ENCODE results near the gene ANKRD55. TPM values are rescaled to one million over a fixed set of nuclear protein-coding genes. Genes with fewer than 3 reads are reported as not detected.

Gene ANKRD55
- total and polyA plus RNA-seq, 9 of the 15 experiments (the other 6 are each of a cell fraction or from before 2014, with no cell fraction given): 3.4 to 10.6 (median 6.5) TPM

- in situ Hi-C loops (cut with MboI) (no loop called here), intact Hi-C loops (cut with micrococcal nuclease) (no loop called here)
- Histone ChIP-seq H3K36me3 (ENCODE audit: control insufficient read depth, insufficient read depth, low read length) (no peaks in the 10 kb centered on the region), H3K9me1 (ENCODE audit: control insufficient read depth, insufficient read depth, low read length) (no peaks in the 10 kb centered on the region), H3K27ac (ENCODE audit: extremely low read depth, low read depth, low read length) (no peak overlapping the region), H3K9me3 (replicated peaks; ENCODE audit: control insufficient read depth, insufficient read depth, low read depth, low read length) (no peaks in the 10 kb centered on the region), H3K79me2 (ENCODE audit: control insufficient read depth, insufficient read depth, low read length) (no peaks in the 10 kb centered on the region), H2AFZ (ENCODE audit: low read depth, low read length) (no peak overlapping the region), H3K9ac (ENCODE audit: insufficient read depth in 1 of 2, low read depth in 2 of 2, low read length in 2 of 2) (no peak overlapping the region), H3K27me3 (ENCODE audit: control insufficient read depth in 2 of 2, insufficient read depth in 2 of 2, low read length in 2 of 2) (no peaks in the 10 kb centered on the region), H3K4me1 (replicated peaks in 1 of 2; ENCODE audit: control insufficient read depth in 2 of 2, insufficient read depth in 2 of 2, low read length in 2 of 2) (peaks cover 0 to under 1% of the 10 kb centered on the region in 2 experiments; a peak in 1 of 5 replicates), H3K4me2 (ENCODE audit: insufficient read depth, low read length) (no peak overlapping the region), H4K20me1 (replicated peaks; ENCODE audit: control insufficient read depth, insufficient read depth, low read length) (no peaks in the 10 kb centered on the region), H3K4me3 (no peak overlapping the region)
- no TSS peak for BruUV-seq (replicated peaks)
- ATAC-seq: peak; percentile 91
- 50% methylated on average over 5 of the region's 5 CpGs for WGBS (ENCODE audit: insufficient coverage, low coverage, missing lambda C conversion rate)
- FAIRE-seq: peak; percentile 85
- POLR2A ChIA-PET: interaction anchor here (0.6 kb wide), 1 partner anchor 996 kb away, joined by 3 read pairs; no protein-coding TSS in a partner anchor
- DNase-seq (ENCODE audit: extremely low read depth in 1 of 4, low spot score in 3 of 4): peak; percentile 42 to 62 (median 58)
- CTCF ChIA-PET (ENCODE audit: low intra/inter-chr PET ratio): interaction anchor here (1.1 kb wide), 1 partner anchor 329 kb away, joined by 4 read pairs; no protein-coding TSS in a partner anchor
- TF ChIP-seq CC2D1A (IDR thresholded peaks at IDR 0.05): peak; percentile 41; the same call in 1 of the 2 replicates
- no peak for TF ChIP-seq POLR2AphosphoS5 (IDR thresholded peaks at IDR 0.05; ENCODE audit: control insufficient read depth, insufficient read depth, low read depth, low read length)
- peak; percentile 30 to 78; a peak in 3 of 4 replicates for TF ChIP-seq RAD21 (CRISPR knock-in tag; conservative IDR thresholded peaks at IDR 0.05 in 1 of 2, IDR thresholded peaks at IDR 0.05 in 1 of 2)
- no peak for TF ChIP-seq TFAP4 (CRISPR knock-in tag; IDR thresholded peaks at IDR 0.05; ENCODE audit: borderline replicate concordance)
- TF ChIP-seq TEAD2 (tag; IDR thresholded peaks at IDR 0.05): 0 out of 2 replicates have a peak, but pooled peaks have one; percentile 36
- peak; percentile 30; the same call in 1 of the 2 replicates for TF ChIP-seq CHAMP1 (IDR thresholded peaks at IDR 0.05)
- TF ChIP-seq MCM3 (IDR thresholded peaks at IDR 0.05): no peak
- TF ChIP-seq ZNF165 (CRISPR knock-in tag; IDR thresholded peaks at IDR 0.05; ENCODE audit: borderline replicate concordance): no peak
- TF ChIP-seq STAG1 (CRISPR knock-in tag; IDR thresholded peaks at IDR 0.05; ENCODE audit: borderline replicate concordance): peak; percentile 74; the same call in 1 of the 2 replicates
- peak; percentile 46 for TF ChIP-seq SMC3 (conservative IDR thresholded peaks at IDR 0.05; ENCODE audit: insufficient read depth, low read depth, low read length)
- no peak for TF ChIP-seq EGR1 (conservative IDR thresholded peaks at IDR 0.05)
- no peak for TF ChIP-seq NKRF (IDR thresholded peaks at IDR 0.05; ENCODE audit: borderline replicate concordance)
- TF ChIP-seq TEAD4 (IDR thresholded peaks at IDR 0.05; ENCODE audit: low read length): peak; percentile 66
- TF ChIP-seq TEAD4 (CRISPR knock-in tag; IDR thresholded peaks at IDR 0.05; ENCODE audit: borderline replicate concordance): no peak
Measured at GRCh38 chr5:56264417-56265025, 31.4 kb upstream of the ANKRD55 start.

All from K562 (cell line).